Endodermal cell (in vitro differentiated cells): ENCODE measurements around the gene UNC13B. TPM values are rescaled to one million over a fixed set of nuclear protein-coding genes. Genes with fewer than 3 reads are reported as not detected.

ENCODE experiments used
- DNase-seq: peaks from one replicate; pipeline ENCODE4 v3.0.0-alpha.2; 2017
- H3K27ac ChIP-seq: 2 replicates; pipeline ENCODE4 v1.5.1; 2013; ENCODE audit warnings: mild to moderate bottlenecking, low read depth, low read length, moderate library complexity
- H3K27me3 ChIP-seq: 2 replicates; pipeline ENCODE4 v1.6.1; 2013; ENCODE audit warnings: mild to moderate bottlenecking, low read length, moderate library complexity; ENCODE audit not compliant: insufficient read depth, control insufficient read depth, poor library complexity, severe bottlenecking
- H3K36me3 ChIP-seq: 2 replicates; pipeline ENCODE4 v1.7.0; 2013; ENCODE audit warnings: mild to moderate bottlenecking, low read length, moderate library complexity; ENCODE audit not compliant: control insufficient read depth, insufficient read depth
- H3K4me1 ChIP-seq: one replicate; pipeline ENCODE4 v1.7.0; 2013; ENCODE audit warnings: low read length; ENCODE audit not compliant: control insufficient read depth, insufficient read depth
- H3K4me3 ChIP-seq: 2 replicates; pipeline ENCODE4 v1.5.1; 2013; ENCODE audit warnings: mild to moderate bottlenecking, low read length, moderate library complexity
- H3K9ac ChIP-seq: 2 replicates; pipeline ENCODE4 v1.6.1; 2013; ENCODE audit warnings: mild to moderate bottlenecking, low read length, moderate library complexity; ENCODE audit not compliant: poor library complexity, severe bottlenecking; ENCODE audit errors: extremely low read depth
- H3K9me3 ChIP-seq: 2 replicates; pipeline ENCODE4 v1.6.1; 2013; ENCODE audit warnings: mild to moderate bottlenecking, low read length, moderate library complexity; ENCODE audit not compliant: control insufficient read depth
- H3K27ac Mint-ChIP-seq: 2 replicates; pipeline ENCODE4 v1.8.0; 2020; ENCODE audit warnings: mixed read lengths
- H3K27me3 Mint-ChIP-seq: 2 replicates; pipeline ENCODE4 v1.8.0; 2021; ENCODE audit warnings: mild to moderate bottlenecking, mixed read lengths; ENCODE audit not compliant: insufficient read depth
- H3K36me3 Mint-ChIP-seq: 2 replicates; pipeline ENCODE4 v1.8.0; 2020; ENCODE audit warnings: low read depth, mixed read lengths
- H3K4me1 Mint-ChIP-seq: 2 replicates; pipeline ENCODE4 v1.8.0; 2020; ENCODE audit warnings: mixed read lengths
- H3K4me3 Mint-ChIP-seq: 2 replicates; pipeline ENCODE4 v1.8.0; 2020; ENCODE audit warnings: mild to moderate bottlenecking, moderate library complexity, mixed read lengths
- H3K9me3 Mint-ChIP-seq: 2 replicates; pipeline ENCODE4 v1.8.0; 2020; ENCODE audit warnings: mild to moderate bottlenecking, mixed read lengths
- CTCF ChIP-seq: fragments of 200-600 bp; sonication (generic); conservative IDR thresholded peaks from 2 replicates; pipeline ENCODE4 v1.5.0; 2021; ENCODE audit warnings: antibody characterized with exemption, mild to moderate bottlenecking
- WGBS, 2 experiments: methylation state at CpG; one replicate each; pipeline versions ENCODE4 v1.1.5 to v1.1.7; 2013; ENCODE audit warnings: missing lambda C conversion rate in 2 of 2, mixed read lengths in 1 of 2; ENCODE audit not compliant: insufficient coverage in 1 of 2, insufficient read length in 1 of 2; 5-methylcytosine and 5-hydroxymethylcytosine counted together
- total RNA-seq, 2 donors: library from RNA; stranded (reverse); fragmentation: NEBNext Ultra II Directional in 1 of 2; extraction: Animal tissue kit (Norgen Biotek cat#: 25700) in 1 of 2; gene quantifications; 2 replicates in 1 of 2; 3 replicates in 1 of 2; pipeline ENCODE4 v1.2.1, GENCODE V29; 2021

The UNC13B gene
- total RNA-seq, 2 donors from 2014 or later: 53.9 to 57.2 TPM

- H3K4me3 ChIP-seq: no peak overlapping the region
- DNase-seq: peak; percentile 51
- H3K27me3 Mint-ChIP-seq: peaks cover 2% of the 10 kb centered on the region
- H3K9ac ChIP-seq: no peak overlapping the region
- 60 to 86% methylated on average over 5 to 7 of the region's 7 CpGs for WGBS, 2 experiments
- H3K4me1 Mint-ChIP-seq: peaks cover 25% of the 10 kb centered on the region
- peak overlapping the region; percentile 35 for H3K27ac Mint-ChIP-seq
- no peak overlapping the region for H3K27ac ChIP-seq
- TF ChIP-seq CTCF: no peak
- no peak overlapping the region for H3K4me3 Mint-ChIP-seq
- peaks cover 7% of the 10 kb centered on the region for H3K36me3 Mint-ChIP-seq
- H3K36me3 ChIP-seq: no peaks in the 10 kb centered on the region
- peaks cover 24% of the 10 kb centered on the region for H3K9me3 Mint-ChIP-seq
- peaks cover 34% of the 10 kb centered on the region for H3K9me3 ChIP-seq
- H3K4me1 ChIP-seq: peaks cover 7% of the 10 kb centered on the region
- H3K27me3 ChIP-seq: no peaks in the 10 kb centered on the region
These were observed 262.8 kb downstream of the UNC13B start for GRCh38 chr9:35424356-35425352.

- Mint-ChIP-seq H3K36me3 (peaks cover 7% of the 10 kb centered on the region), H3K4me1 (peaks cover 25% of the 10 kb centered on the region), H3K9me3 (peaks cover 28% of the 10 kb centered on the region), H3K27ac (no peak overlapping the region), H3K4me3 (no peak overlapping the region), H3K27me3 (peaks cover 4% of the 10 kb centered on the region)
- Histone ChIP-seq H3K4me3 (no peak overlapping the region), H3K9ac (no peak overlapping the region), H3K9me3 (peaks cover 34% of the 10 kb centered on the region), H3K27me3 (no peaks in the 10 kb centered on the region), H3K27ac (no peak overlapping the region), H3K4me1 (peaks cover 7% of the 10 kb centered on the region), H3K36me3 (no peaks in the 10 kb centered on the region)
- no peak for TF ChIP-seq CTCF
- WGBS, 2 experiments: 89 to 100% methylated on average over 1 of the region's 1 CpG
- no peak for DNase-seq
These were observed 264.8 kb downstream of the UNC13B start for GRCh38 chr9:35426627-35427026.

GRCh38 chr9:35431467-35431866 lies 269.7 kb downstream of the UNC13B start:
- Mint-ChIP-seq H3K27ac (no peak overlapping the region), H3K27me3 (peaks cover 19% of the 10 kb centered on the region)

More at GRCh38 chr9:35431467-35431866, 269.7 kb downstream of the UNC13B start:
- no peak overlapping the region for H3K9ac ChIP-seq
- Mint-ChIP-seq H3K9me3 (peaks cover 17% of the 10 kb centered on the region), H3K4me1 (peaks cover 6% of the 10 kb centered on the region), H3K4me3 (no peak overlapping the region), H3K36me3 (peaks cover 4% of the 10 kb centered on the region)
- WGBS, 2 experiments: 92% methylated on average over 1 of the region's 1 CpG; no CpG with 5 or more reads in 1 of the 2 experiments
- no peak overlapping the region for H3K27ac ChIP-seq
- peaks cover 11% of the 10 kb centered on the region for H3K9me3 ChIP-seq
- H3K4me3 ChIP-seq: no peak overlapping the region
- peaks cover 5% of the 10 kb centered on the region for H3K4me1 ChIP-seq
- H3K36me3 ChIP-seq: no peaks in the 10 kb centered on the region
- DNase-seq: no peak
- TF ChIP-seq CTCF: no peak
- H3K27me3 ChIP-seq: peaks cover 4% of the 10 kb centered on the region
